H1 (cell line): ENCODE data around the gene CALU. TPM values are rescaled to one million over a fixed set of nuclear protein-coding genes. Genes with fewer than 3 reads are reported as not detected.

Experiments used
- CTCF ChIA-PET: fragments of 300-600 bp; sonication (Branson Sonifier 250); formaldehyde crosslinking; loops from one replicate; lab custom pipeline; 2021; ENCODE audit not compliant: partially characterized antibody; lab: Charles Lee
- POLR2A ChIA-PET: fragments of 300-600 bp; sonication (Branson Sonifier 250); formaldehyde crosslinking; loops from one replicate; lab custom pipeline; 2021; ENCODE audit warnings: inconsistent platforms; ENCODE audit not compliant: partially characterized antibody; lab: Charles Lee
- DNase-seq, 2 experiments: peaks; one replicate each; pipeline versions ENCODE4 v3.0.0 to v3.0.0-alpha.2; 2010 to 2022; ENCODE audit warnings: low spot score in 2 of 2, low read depth in 1 of 2, mixed read lengths in 1 of 2
- FAIRE-seq: peaks from 2 replicates; lab custom pipeline; 2011; peaks lifted over from hg19 to GRCh38; lab: Jason Lieb, UNC
- H2AFZ ChIP-seq: 2 replicates; pipeline ENCODE4 v1.8.1; 2012; ENCODE audit warnings: low read length, inconsistent platforms
- H2AK5ac ChIP-seq: 2 replicates; pipeline ENCODE4 v1.6.1; 2013; ENCODE audit warnings: low read depth, low read length
- H2BK120ac ChIP-seq: replicated peaks from 2 replicates; pipeline ENCODE3; 2013; ENCODE audit warnings: low read depth, low read length, inconsistent platforms
- H2BK12ac ChIP-seq: 2 replicates; pipeline ENCODE4 v1.6.1; 2013; ENCODE audit warnings: low read depth, low read length
- H2BK15ac ChIP-seq: 2 replicates; pipeline ENCODE4 v1.6.1; 2013; ENCODE audit warnings: low read length
- H2BK20ac ChIP-seq: 2 replicates; pipeline ENCODE4 v1.6.1; 2013; ENCODE audit warnings: low read length
- H2BK5ac ChIP-seq: 2 replicates; pipeline ENCODE4 v1.6.1; 2013; ENCODE audit warnings: low read depth, low read length
- H3K14ac ChIP-seq: 2 replicates; pipeline ENCODE4 v1.6.1; 2013; ENCODE audit warnings: inconsistent platforms; ENCODE audit not compliant: insufficient read length
- H3K18ac ChIP-seq: 2 replicates; pipeline ENCODE4 v1.6.1; 2013; ENCODE audit warnings: low read length; ENCODE audit errors: extremely low read depth
- H3K23ac ChIP-seq: 2 replicates; pipeline ENCODE4 v1.6.1; 2013; ENCODE audit warnings: inconsistent platforms; ENCODE audit not compliant: insufficient read length
- H3K23me2 ChIP-seq: 2 replicates; pipeline ENCODE4 v1.6.1; 2013; ENCODE audit warnings: low read depth, low read length
- H3K27ac ChIP-seq: 2 replicates; pipeline ENCODE4 v1.6.1; 2011; ENCODE audit warnings: low read depth, low read length, inconsistent platforms
- H3K27me3 ChIP-seq, 4 experiments: replicated peaks in 1 of 4; 1 replicate in 1 of 4; 2 replicates in 3 of 4; pipeline versions ENCODE4 v1.6.1 to v1.8.1; 2011 to 2013; ENCODE audit warnings: low read length in 3 of 4, mild to moderate bottlenecking in 3 of 4, inconsistent platforms in 2 of 4, mixed read lengths in 2 of 4, moderate library complexity in 1 of 4; ENCODE audit not compliant: control insufficient read depth in 3 of 4, insufficient read depth in 3 of 4; ENCODE audit errors: extremely low read depth in 1 of 4
- H3K36me3 ChIP-seq, 4 experiments: 2 replicates each; pipeline versions ENCODE4 v1.6.1 to v1.8.1; 2011 to 2013; ENCODE audit warnings: mild to moderate bottlenecking in 4 of 4, low read length in 3 of 4, moderate library complexity in 2 of 4, control low read depth in 1 of 4, inconsistent platforms in 1 of 4; ENCODE audit not compliant: insufficient read depth in 4 of 4, control insufficient read depth in 2 of 4
- H3K4ac ChIP-seq: replicated peaks from 2 replicates; pipeline ENCODE3; 2013; ENCODE audit warnings: low read length, low read depth, mixed read lengths, inconsistent platforms; ENCODE audit not compliant: insufficient read length
- H3K4me1 ChIP-seq, 4 experiments: replicated peaks in 1 of 4; 1 replicate in 1 of 4; 2 replicates in 3 of 4; pipeline versions ENCODE4 v1.6.1 to v1.8.1; 2011 to 2013; ENCODE audit warnings: low read length in 3 of 4, inconsistent platforms in 2 of 4, mixed read lengths in 1 of 4; ENCODE audit not compliant: insufficient read depth in 4 of 4, control insufficient read depth in 3 of 4
- H3K4me2 ChIP-seq, 2 experiments: 2 replicates each; pipeline versions ENCODE4 v1.6.1 to v1.8.1; 2011 to 2013; ENCODE audit warnings: low read depth in 2 of 2, low read length in 2 of 2, control low read depth in 1 of 2, inconsistent platforms in 1 of 2, mild to moderate bottlenecking in 1 of 2; ENCODE audit not compliant: insufficient read depth in 1 of 2
- H3K4me3 ChIP-seq, 4 experiments: fragments of 200-600, 300-600 bp in 1 of 4; sonication (generic), shearing (Covaris generic), sonication (Bioruptor Twin) in 1 of 4; 2 replicates each; pipeline versions ENCODE4 v1.5.1 to v1.8.1; 2011 to 2016; ENCODE audit warnings: low read length in 4 of 4, low read depth in 3 of 4, control low read depth in 2 of 4, inconsistent platforms in 2 of 4, mild to moderate bottlenecking in 2 of 4, mixed read lengths in 1 of 4, moderate library complexity in 1 of 4; ENCODE audit not compliant: insufficient read depth in 2 of 4; ENCODE audit errors: extremely low read depth in 1 of 4
- H3K56ac ChIP-seq: replicated peaks from 2 replicates; pipeline ENCODE3; 2013; ENCODE audit warnings: low read depth, mild to moderate bottlenecking, mixed read lengths, low read length, inconsistent platforms; ENCODE audit not compliant: insufficient read length
- H3K79me1 ChIP-seq: 2 replicates; pipeline ENCODE4 v1.6.1; 2013; ENCODE audit warnings: low read depth, low read length, control low read depth
- H3K79me2 ChIP-seq, 2 experiments: 2 replicates each; pipeline versions ENCODE4 v1.6.1 to v1.8.1; 2012 to 2013; ENCODE audit warnings: low read length in 2 of 2, mild to moderate bottlenecking in 2 of 2, inconsistent platforms in 1 of 2; ENCODE audit not compliant: insufficient read depth in 2 of 2, control insufficient read depth in 1 of 2
- H3K9ac ChIP-seq, 4 experiments: replicated peaks in 1 of 4; 1 replicate in 1 of 4; 2 replicates in 3 of 4; pipeline versions ENCODE4 v1.6.1 to v1.8.1; 2011 to 2013; ENCODE audit warnings: low read depth in 3 of 4, low read length in 3 of 4, control low read depth in 2 of 4, mild to moderate bottlenecking in 2 of 4, moderate library complexity in 2 of 4, inconsistent platforms in 1 of 4; ENCODE audit errors: extremely low read depth in 1 of 4
- H3K9me3 ChIP-seq, 2 experiments: 2 replicates each; pipeline versions ENCODE4 v1.6.1 to v1.8.1; 2012 to 2013; ENCODE audit warnings: mild to moderate bottlenecking in 2 of 2, moderate library complexity in 2 of 2, control low read depth in 1 of 2, inconsistent platforms in 1 of 2, low read depth in 1 of 2, low read length in 1 of 2, mixed read lengths in 1 of 2; ENCODE audit not compliant: insufficient read depth in 2 of 2
- H4K20me1 ChIP-seq, 2 experiments: replicated peaks in 1 of 2; 2 replicates each; pipeline versions ENCODE3 to v1.8.1; 2011 to 2013; ENCODE audit warnings: inconsistent platforms in 2 of 2, low read length in 2 of 2, mild to moderate bottlenecking in 1 of 2; ENCODE audit not compliant: insufficient read depth in 2 of 2, control insufficient read depth in 1 of 2
- H4K5ac ChIP-seq: 2 replicates; pipeline ENCODE4 v1.6.1; 2013; ENCODE audit warnings: low read length, low read depth, mixed read lengths, inconsistent platforms; ENCODE audit not compliant: insufficient read length
- H4K8ac ChIP-seq: 2 replicates; pipeline ENCODE4 v1.8.0; 2013; ENCODE audit warnings: mild to moderate bottlenecking, moderate library complexity, low read length, inconsistent platforms; ENCODE audit not compliant: insufficient read depth; ENCODE audit errors: extremely low read depth
- H4K91ac ChIP-seq: replicated peaks from 2 replicates; pipeline ENCODE3; 2013; ENCODE audit warnings: low read length, mixed read lengths, inconsistent platforms; ENCODE audit not compliant: insufficient read length
- ATF3 ChIP-seq: IDR thresholded peaks from 2 replicates; pipeline ENCODE4 v1.6.1; 2011; ENCODE audit warnings: low read depth, mild to moderate bottlenecking, low read length; ENCODE audit not compliant: insufficient read depth
- BCL11A ChIP-seq, 2 experiments: IDR thresholded peaks; one replicate each; pipeline ENCODE4 v1.6.1; 2011; ENCODE audit warnings: low read depth in 2 of 2, low read length in 2 of 2, mild to moderate bottlenecking in 2 of 2
- CHD2 ChIP-seq: IDR thresholded peaks from 2 replicates; pipeline ENCODE4 v1.6.1; 2012; ENCODE audit warnings: low read length, improper control_type of control experiment
- CTBP2 ChIP-seq: IDR thresholded peaks from 2 replicates; pipeline ENCODE4 v1.7.0; 2011; ENCODE audit warnings: borderline replicate concordance, mild to moderate bottlenecking, moderate library complexity, mixed read lengths, low read length; ENCODE audit not compliant: insufficient read depth, insufficient read length
- EGR1 ChIP-seq: IDR thresholded peaks from 2 replicates; pipeline ENCODE4 v1.6.1; 2011; ENCODE audit warnings: low read depth, low read length, borderline replicate concordance
- GTF2F1 ChIP-seq: IDR thresholded peaks from 2 replicates; pipeline ENCODE4 v1.6.1; 2012; ENCODE audit warnings: low read depth, low read length, improper control_type of control experiment, borderline replicate concordance
- JUN ChIP-seq: IDR thresholded peaks from 2 replicates; pipeline ENCODE4 v1.6.1; 2011; ENCODE audit warnings: low read depth, mild to moderate bottlenecking, improper control_type of control experiment, low read length
- MAFK ChIP-seq: IDR thresholded peaks from 2 replicates; pipeline ENCODE4 v1.6.1; 2012; ENCODE audit warnings: low read depth, mild to moderate bottlenecking, improper control_type of control experiment, low read length
- NANOG ChIP-seq: IDR thresholded peaks from 2 replicates; pipeline ENCODE4 v1.6.1; 2011; ENCODE audit warnings: low read length, low read depth, mild to moderate bottlenecking, inconsistent platforms; ENCODE audit not compliant: insufficient read depth, poor library complexity, severe bottlenecking
- PHF8 ChIP-seq: fragments of 200-600 bp; sonication (generic); conservative IDR thresholded peaks from 2 replicates; pipeline ENCODE4 v1.7.1; 2012; ENCODE audit warnings: low read depth, mild to moderate bottlenecking, inconsistent platforms, low read length, moderate library complexity
- POLR2A ChIP-seq, 2 experiments: IDR thresholded peaks; 1 replicate in 1 of 2; 2 replicates in 1 of 2; pipeline ENCODE4 v1.6.1; 2011; ENCODE audit warnings: low read depth in 2 of 2, low read length in 2 of 2, mild to moderate bottlenecking in 2 of 2; ENCODE audit errors: control extremely low read depth in 1 of 2
- WGBS, 2 experiments: shearing (Covaris generic) in 1 of 2; methylation state at CpG; one replicate each; pipeline versions ENCODE4 v1.1.6 to v1.1.7; 2013 to 2015; ENCODE audit warnings: low lambda C conversion rate in 2 of 2, mixed read lengths in 2 of 2, inconsistent platforms in 1 of 2, low coverage in 1 of 2, missing lambda C conversion rate in 1 of 2; ENCODE audit not compliant: insufficient replicate concordance in 2 of 2, insufficient coverage in 1 of 2, insufficient read length in 1 of 2; ENCODE audit errors: extremely low coverage in 1 of 2, missing lambda C conversion rate in 1 of 2; 5-methylcytosine and 5-hydroxymethylcytosine counted together
- polyA plus RNA-seq, 7 experiments: library from polyadenylated mRNA; depleted of rRNA in 3 of 7; stranded (reverse) in 5 of 7; unstranded in 2 of 7; fragments of >200 nt in 5 of 7; fragments of 200-250 nt in 2 of 7; gene quantifications; 1 replicate in 5 of 7; 2 replicates in 1 of 7; 4 replicates in 1 of 7; pipeline versions ENCODE4 v1.2.1 to v1.2.3, GENCODE V29; 2011 to 2013; ENCODE audit warnings: missing spikeins in 2 of 7, mixed read lengths in 2 of 7
- total RNA-seq: library from RNA; stranded (reverse); fragmentation: NEBNext Ultra II Directional; extraction: Animal tissue kit (Norgen Biotek cat#: 25700); gene quantifications from 2 replicates; pipeline ENCODE4 v1.2.1, GENCODE V29; 2021

The CALU gene
- total and polyA plus RNA-seq, 2 of the 8 experiments (the other 6 are each of a cell fraction or from before 2014, with no cell fraction given) = 67.2 to 170 TPM

GRCh38 chr7:128747327-128748079 lies 8.3 kb downstream of the CALU start:
- H3K23ac ChIP-seq = no peak overlapping the region
- no peak overlapping the region for H2BK12ac ChIP-seq
- no peak overlapping the region for H4K91ac ChIP-seq
- no peak for FAIRE-seq
- H4K8ac ChIP-seq = no peak overlapping the region
- H2AFZ ChIP-seq = no peak overlapping the region
- no peak overlapping the region for H2AK5ac ChIP-seq
- H3K9ac ChIP-seq = no peak overlapping the region
- H3K79me2 ChIP-seq = peaks cover 26 to 80% of the 10 kb centered on the region in 2 experiments
- H4K20me1 ChIP-seq = peaks cover 14 to 20% of the 10 kb centered on the region in 2 experiments
- no peak overlapping the region for H2BK20ac ChIP-seq
- H3K14ac ChIP-seq = no peak overlapping the region
- no peaks in the 10 kb centered on the region for H3K9me3 ChIP-seq
- no peaks in the 10 kb centered on the region for H3K4me1 ChIP-seq
- H3K27ac ChIP-seq = no peak overlapping the region
- DNase-seq = no peak
- no peak overlapping the region for H3K4ac ChIP-seq
- H3K4me2 ChIP-seq = no peak overlapping the region
- peaks cover 7 to 46% (median 26%) of the 10 kb centered on the region in 4 experiments for H3K36me3 ChIP-seq
- POLR2A ChIA-PET = interaction anchor here (0.8 to 1.4 kb wide), 2 partner anchors 9 to 11 kb away, joined by 3 to 4 read pairs; no protein-coding TSS in a partner anchor
- no peaks in the 10 kb centered on the region; the same call in none of the 2 replicates for H3K79me1 ChIP-seq
- no peak overlapping the region for H3K4me3 ChIP-seq
- no peaks in the 10 kb centered on the region for H3K27me3 ChIP-seq
- no peak overlapping the region for H2BK15ac ChIP-seq
- H2BK5ac ChIP-seq = no peak overlapping the region
- H3K18ac ChIP-seq = no peak overlapping the region
- no peak overlapping the region for H4K5ac ChIP-seq
- CTCF ChIA-PET = no interaction called here
- 95% methylated on average over 6 of the region's 6 CpGs; no CpG with 5 or more reads in 1 of the 2 experiments for WGBS, 2 experiments
- H3K23me2 ChIP-seq = no peaks in the 10 kb centered on the region
- no peak overlapping the region for H2BK120ac ChIP-seq
- no peak overlapping the region for H3K56ac ChIP-seq
- TF ChIP-seq MAFK = no peak
- TF ChIP-seq CTBP2 = no peak
- TF ChIP-seq NANOG = no peak
- TF ChIP-seq ATF3 = no peak
- TF ChIP-seq EGR1 = no peak
- no peak for TF ChIP-seq GTF2F1
- TF ChIP-seq CHD2 = no peak
- TF ChIP-seq PHF8 = no peak
- TF ChIP-seq JUN = no peak
- no peak for TF ChIP-seq POLR2A (IDR thresholded peaks at IDR 0.05; ENCODE audit: control extremely low read depth in 1 of 2, low read depth in 2 of 2, low read length in 2 of 2)
- no peak for TF ChIP-seq BCL11A (IDR thresholded peaks at IDR 0.05; ENCODE audit: low read depth in 2 of 2, low read length in 2 of 2)
